DOHH2 (cell line): Measurements from ENCODE around the gene LAMB3.

ENCODE experiments used
- H3F3A ChIP-seq: fragments of 200-600 bp; sonication (generic), shearing (Covaris generic); 2 replicates; pipeline ENCODE4 v1.6.0; 2016; ENCODE audit warnings: antibody characterized with exemption, mild to moderate bottlenecking; ENCODE audit not compliant: control insufficient read depth, insufficient read depth
- H3K27ac ChIP-seq: fragments of 200-600 bp; sonication (generic); 2 replicates; pipeline ENCODE4 v1.5.1; 2014; ENCODE audit warnings: low read depth, mild to moderate bottlenecking, low read length, moderate library complexity
- H3K27me3 ChIP-seq: fragments of 200-600 bp; sonication (generic); 2 replicates; pipeline ENCODE4 v1.6.1; 2014; ENCODE audit warnings: mild to moderate bottlenecking, low read length, mixed read lengths; ENCODE audit not compliant: control insufficient read depth
- H3K36me3 ChIP-seq: fragments of 200-600 bp; sonication (generic); 2 replicates; pipeline ENCODE4 v1.6.1; 2014; ENCODE audit warnings: mild to moderate bottlenecking, low read length, moderate library complexity, mixed read lengths; ENCODE audit not compliant: control insufficient read depth
- H3K4me1 ChIP-seq: fragments of 200-600 bp; sonication (generic); 2 replicates; pipeline ENCODE4 v1.6.1; 2014; ENCODE audit warnings: mild to moderate bottlenecking, low read length, mixed read lengths; ENCODE audit not compliant: control insufficient read depth
- H3K4me2 ChIP-seq: fragments of 200-600 bp; sonication (generic); 2 replicates; pipeline ENCODE4 v1.6.0; 2014; ENCODE audit warnings: mild to moderate bottlenecking, low read length, moderate library complexity
- H3K4me3 ChIP-seq: fragments of 200-600 bp; sonication (generic); 2 replicates; pipeline ENCODE4 v1.5.1; 2014; ENCODE audit warnings: mild to moderate bottlenecking, low read length, mixed read lengths
- H3K79me2 ChIP-seq: fragments of 200-600 bp; sonication (generic); 2 replicates; pipeline ENCODE4 v1.6.1; 2014; ENCODE audit warnings: mild to moderate bottlenecking, low read length, mixed read lengths; ENCODE audit not compliant: control insufficient read depth
- H3K9me2 ChIP-seq: fragments of 200-600 bp; sonication (generic); replicated peaks from 2 replicates; pipeline ENCODE4 v1.6.1; 2014; ENCODE audit warnings: mild to moderate bottlenecking, low read length, mixed read lengths; ENCODE audit not compliant: control insufficient read depth
- H3K9me3 ChIP-seq: fragments of 200-600 bp; sonication (generic); 2 replicates; pipeline ENCODE4 v1.6.1; 2014; ENCODE audit warnings: antibody characterized with exemption, low read length, mixed read lengths; ENCODE audit not compliant: control insufficient read depth, insufficient read depth
- H4K20me1 ChIP-seq: fragments of 200-600 bp; sonication (generic); 2 replicates; pipeline ENCODE4 v1.6.0; 2014; ENCODE audit warnings: low read depth, mild to moderate bottlenecking, antibody characterized with exemption, low read length, moderate library complexity; ENCODE audit not compliant: control insufficient read depth, insufficient read depth
- EZH2phosphoT487 ChIP-seq: fragments of 200-600 bp; sonication (generic); IDR thresholded peaks from 2 replicates; pipeline ENCODE4 v1.6.1; 2017; ENCODE audit warnings: borderline replicate concordance, mild to moderate bottlenecking, antibody characterized with exemption, low read length, moderate library complexity, mixed read lengths
- TF ChIP-seq, protein P1 (sequence below): fragments of 200-600 bp; sonication (generic); IDR thresholded peaks from one replicate; pipeline ENCODE4 v1.5.1; 2014; ENCODE audit warnings: antibody characterized with exemption, mild to moderate bottlenecking, low read depth, low read length; ENCODE audit not compliant: poor library complexity, severe bottlenecking

Gene LAMB3

GRCh38 chr1:209580577-209580976 lies 71.6 kb downstream of the LAMB3 start:
- Histone ChIP-seq H3K4me1 (no peaks in the 10 kb centered on the region), H3K79me2 (no peaks in the 10 kb centered on the region), H3K9me2 (no peaks in the 10 kb centered on the region), H3K4me3 (no peak overlapping the region), H3K4me2 (no peak overlapping the region), H3K36me3 (no peaks in the 10 kb centered on the region), H3K9me3 (no peaks in the 10 kb centered on the region), H4K20me1 (no peaks in the 10 kb centered on the region), H3K27ac (no peak overlapping the region), H3K27me3 (peaks cover 3% of the 10 kb centered on the region), H3F3A (no peaks in the 10 kb centered on the region)
- no peak for TF ChIP-seq EZH2phosphoT487
- TF ChIP-seq, protein P1, sequence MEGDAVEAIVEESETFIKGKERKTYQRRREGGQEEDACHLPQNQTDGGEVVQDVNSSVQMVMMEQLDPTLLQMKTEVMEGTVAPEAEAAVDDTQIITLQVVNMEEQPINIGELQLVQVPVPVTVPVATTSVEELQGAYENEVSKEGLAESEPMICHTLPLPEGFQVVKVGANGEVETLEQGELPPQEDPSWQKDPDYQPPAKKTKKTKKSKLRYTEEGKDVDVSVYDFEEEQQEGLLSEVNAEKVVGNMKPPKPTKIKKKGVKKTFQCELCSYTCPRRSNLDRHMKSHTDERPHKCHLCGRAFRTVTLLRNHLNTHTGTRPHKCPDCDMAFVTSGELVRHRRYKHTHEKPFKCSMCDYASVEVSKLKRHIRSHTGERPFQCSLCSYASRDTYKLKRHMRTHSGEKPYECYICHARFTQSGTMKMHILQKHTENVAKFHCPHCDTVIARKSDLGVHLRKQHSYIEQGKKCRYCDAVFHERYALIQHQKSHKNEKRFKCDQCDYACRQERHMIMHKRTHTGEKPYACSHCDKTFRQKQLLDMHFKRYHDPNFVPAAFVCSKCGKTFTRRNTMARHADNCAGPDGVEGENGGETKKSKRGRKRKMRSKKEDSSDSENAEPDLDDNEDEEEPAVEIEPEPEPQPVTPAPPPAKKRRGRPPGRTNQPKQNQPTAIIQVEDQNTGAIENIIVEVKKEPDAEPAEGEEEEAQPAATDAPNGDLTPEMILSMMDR, result no peak

DNA sequence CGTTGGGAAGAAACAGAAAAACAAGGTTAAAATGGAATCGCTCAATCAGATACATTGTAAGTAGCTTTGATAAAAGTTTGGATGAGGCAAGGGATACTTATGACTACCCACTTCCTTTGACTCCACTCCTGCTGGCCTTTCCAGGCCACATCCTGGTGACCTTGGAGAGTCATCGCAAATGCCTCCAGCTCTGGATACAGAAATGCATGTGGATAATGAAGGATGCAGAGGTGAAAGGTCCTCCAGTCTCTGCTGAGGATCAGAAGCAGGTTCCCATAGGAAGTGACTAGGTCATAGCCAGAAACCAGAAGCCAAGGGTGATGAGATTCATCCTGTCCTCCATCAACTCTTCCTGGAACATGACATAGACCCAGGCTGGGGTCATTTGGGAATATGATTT lies 74.9 kb downstream of the LAMB3 start:
- no peaks in the 10 kb centered on the region for H3K36me3 ChIP-seq
- no peak overlapping the region for H3K27ac ChIP-seq
- H3K4me3 ChIP-seq, result no peak overlapping the region
- H3K9me3 ChIP-seq, result no peaks in the 10 kb centered on the region
- no peaks in the 10 kb centered on the region for H3K4me1 ChIP-seq
- H3K27me3 ChIP-seq, result no peaks in the 10 kb centered on the region; the same call in none of the 2 replicates
- no peak overlapping the region for H3K4me2 ChIP-seq
- no peaks in the 10 kb centered on the region for H3K79me2 ChIP-seq
- TF ChIP-seq, protein P1, result no peak
- TF ChIP-seq EZH2phosphoT487, result no peak
- no peaks in the 10 kb centered on the region for H3K9me2 ChIP-seq
- H4K20me1 ChIP-seq, result no peaks in the 10 kb centered on the region
- no peaks in the 10 kb centered on the region for H3F3A ChIP-seq

- Histone ChIP-seq H3K27me3 (no peaks in the 10 kb centered on the region; the same call in none of the 2 replicates), H4K20me1 (no peaks in the 10 kb centered on the region), H3K9me3 (no peaks in the 10 kb centered on the region), H3K4me2 (no peak overlapping the region), H3K27ac (no peak overlapping the region), H3F3A (no peaks in the 10 kb centered on the region), H3K79me2 (no peaks in the 10 kb centered on the region), H3K4me1 (no peaks in the 10 kb centered on the region), H3K36me3 (no peaks in the 10 kb centered on the region), H3K9me2 (no peaks in the 10 kb centered on the region), H3K4me3 (no peak overlapping the region)
- TF ChIP-seq, protein P1, result peak; percentile 88
- no peak for TF ChIP-seq EZH2phosphoT487
These were observed 75.6 kb downstream of the LAMB3 start for GRCh38 chr1:209576392-209577197.
